GM06990 (cell line): Measurements from ENCODE around the gene SPIB.

Experiments used
- DNase-seq: peaks from one replicate; pipeline ENCODE4 v3.0.0-alpha.2; 2011; ENCODE audit not compliant: insufficient read length; ENCODE audit errors: extremely low read depth
- H3K27me3 ChIP-seq: replicated peaks from 2 replicates; pipeline ENCODE4 v1.6.0; 2011; ENCODE audit warnings: low read length; ENCODE audit not compliant: control insufficient read depth, insufficient read depth
- H3K36me3 ChIP-seq: 2 replicates; pipeline ENCODE4 v1.5.1; 2011; ENCODE audit warnings: low read length; ENCODE audit not compliant: control insufficient read depth, insufficient read depth
- H3K4me3 ChIP-seq: replicated peaks from 2 replicates; pipeline ENCODE4 v1.5.1; 2011; ENCODE audit warnings: low read depth, mild to moderate bottlenecking, control low read depth, low read length
- TF ChIP-seq, protein P1 (sequence below): IDR thresholded peaks from 2 replicates; pipeline ENCODE4 v1.5.1; 2011; ENCODE audit warnings: low read length, control low read depth, mild to moderate bottlenecking, inconsistent platforms; ENCODE audit not compliant: insufficient read depth, poor library complexity, severe bottlenecking

The SPIB gene

DNA sequence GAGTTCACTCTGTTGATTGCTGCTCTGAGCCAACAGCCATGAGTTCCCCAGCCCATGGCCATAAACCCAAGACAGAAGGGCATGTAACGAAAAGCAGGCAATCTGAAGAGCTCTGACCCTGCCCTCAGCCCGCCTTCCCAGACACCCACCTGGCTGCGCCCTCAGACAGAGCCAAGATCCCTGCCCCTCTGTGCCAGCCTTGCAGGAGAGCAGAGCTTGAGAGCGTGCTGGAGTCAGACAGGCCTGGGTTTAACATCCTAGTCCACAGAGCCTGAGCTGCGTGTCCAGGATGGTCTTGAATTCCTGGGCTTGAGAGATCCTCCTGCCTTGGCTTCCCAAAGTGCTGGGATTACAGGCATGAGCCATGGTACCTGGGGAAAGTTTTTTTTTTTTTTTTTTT is 38.6 kb downstream of the SPIB start:
- TF ChIP-seq, protein P1, sequence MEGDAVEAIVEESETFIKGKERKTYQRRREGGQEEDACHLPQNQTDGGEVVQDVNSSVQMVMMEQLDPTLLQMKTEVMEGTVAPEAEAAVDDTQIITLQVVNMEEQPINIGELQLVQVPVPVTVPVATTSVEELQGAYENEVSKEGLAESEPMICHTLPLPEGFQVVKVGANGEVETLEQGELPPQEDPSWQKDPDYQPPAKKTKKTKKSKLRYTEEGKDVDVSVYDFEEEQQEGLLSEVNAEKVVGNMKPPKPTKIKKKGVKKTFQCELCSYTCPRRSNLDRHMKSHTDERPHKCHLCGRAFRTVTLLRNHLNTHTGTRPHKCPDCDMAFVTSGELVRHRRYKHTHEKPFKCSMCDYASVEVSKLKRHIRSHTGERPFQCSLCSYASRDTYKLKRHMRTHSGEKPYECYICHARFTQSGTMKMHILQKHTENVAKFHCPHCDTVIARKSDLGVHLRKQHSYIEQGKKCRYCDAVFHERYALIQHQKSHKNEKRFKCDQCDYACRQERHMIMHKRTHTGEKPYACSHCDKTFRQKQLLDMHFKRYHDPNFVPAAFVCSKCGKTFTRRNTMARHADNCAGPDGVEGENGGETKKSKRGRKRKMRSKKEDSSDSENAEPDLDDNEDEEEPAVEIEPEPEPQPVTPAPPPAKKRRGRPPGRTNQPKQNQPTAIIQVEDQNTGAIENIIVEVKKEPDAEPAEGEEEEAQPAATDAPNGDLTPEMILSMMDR = no peak
- Histone ChIP-seq H3K27me3 (no peaks in the 10 kb centered on the region), H3K4me3 (no peak overlapping the region), H3K36me3 (no peaks in the 10 kb centered on the region)
- no peak for DNase-seq

DNA sequence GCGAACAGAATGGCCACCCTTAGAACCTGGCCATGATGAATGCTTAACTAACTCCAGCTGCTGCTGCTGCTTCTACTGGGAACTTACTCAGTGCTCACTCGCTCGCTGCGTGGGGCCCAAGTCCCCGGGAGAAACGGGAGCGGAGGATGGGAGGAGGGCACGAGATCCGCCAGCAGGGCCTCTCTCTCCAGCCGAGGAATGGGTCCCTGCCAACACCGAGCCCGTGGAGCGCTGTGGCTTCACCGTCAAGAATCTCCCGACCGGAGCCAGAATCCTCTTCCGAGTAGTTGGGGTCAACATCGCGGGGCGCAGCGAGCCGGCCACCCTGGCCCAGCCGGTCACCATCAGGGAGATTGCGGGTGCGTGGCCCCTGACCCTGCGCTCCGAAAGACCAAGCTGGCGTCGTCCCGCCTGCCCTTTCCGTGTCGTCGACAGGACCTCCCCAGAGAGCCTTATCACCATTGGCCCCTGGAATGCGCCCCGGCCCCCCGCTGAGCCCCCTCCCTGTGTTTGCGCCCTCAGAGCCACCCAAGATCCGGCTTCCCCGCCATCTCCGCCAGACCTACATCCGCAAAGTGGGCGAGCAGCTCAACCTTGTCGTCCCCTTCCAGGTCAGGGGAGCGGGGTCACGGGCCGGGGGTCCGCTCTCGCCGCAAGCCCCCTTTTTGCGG is 39.8 kb downstream of the SPIB start:
- Histone ChIP-seq H3K27me3 (no peaks in the 10 kb centered on the region), H3K36me3 (no peaks in the 10 kb centered on the region), H3K4me3 (no peak overlapping the region)
- no peak for DNase-seq
- TF ChIP-seq, protein P1 = no peak

GRCh38 chr19:50459067-50459456 is 40.3 kb downstream of the SPIB start:
- TF ChIP-seq, protein P1 = no peak
- H3K36me3 ChIP-seq = no peaks in the 10 kb centered on the region
- DNase-seq = no peak
- no peaks in the 10 kb centered on the region for H3K27me3 ChIP-seq
- no peak overlapping the region for H3K4me3 ChIP-seq

DNA sequence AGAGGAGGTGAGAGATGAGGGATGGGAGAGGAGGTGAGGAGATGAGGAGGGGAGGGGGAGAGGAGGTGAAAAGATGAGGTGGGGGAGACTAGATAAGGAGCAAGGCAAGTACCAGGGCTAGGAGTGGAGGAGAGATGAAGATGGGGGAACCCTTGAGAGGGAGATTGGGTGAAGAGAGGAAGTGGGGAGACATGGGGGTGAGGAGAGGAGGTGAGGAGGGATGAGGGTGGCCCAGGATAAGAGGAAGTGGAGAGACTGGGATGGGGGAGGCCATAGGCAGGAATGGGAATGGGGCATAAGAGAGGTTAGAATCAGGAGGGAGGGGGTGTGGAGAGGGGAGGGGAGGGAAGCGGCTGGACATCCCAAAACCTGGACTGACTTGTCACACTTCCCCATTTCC is 40.9 kb downstream of the SPIB start:
- no peaks in the 10 kb centered on the region for H3K36me3 ChIP-seq
- TF ChIP-seq, protein P1 = no peak
- DNase-seq = no peak
- H3K4me3 ChIP-seq = no peak overlapping the region; the same call in 1 of the 2 replicates
- H3K27me3 ChIP-seq = no peaks in the 10 kb centered on the region

GRCh38 chr19:50460161-50460765 is 41.5 kb downstream of the SPIB start:
- Histone ChIP-seq H3K27me3 (no peaks in the 10 kb centered on the region), H3K36me3 (no peaks in the 10 kb centered on the region), H3K4me3 (peak overlapping the region; percentile 14)
- TF ChIP-seq, protein P1 = peak; percentile 44
- DNase-seq = peak; percentile 79
